Spleen (tissue), 7 donors: ENCODE results near the gene GOLGA3.

Experiments
- POLR2AphosphoS5 ChIP-seq, 3 donors: sonication (generic); formaldehyde crosslinking; IDR thresholded peaks; one replicate each; pipeline ENCODE4 v1.5.1; 2017; ENCODE audit warnings: antibody characterized with exemption in 3 of 3
- TF ChIP-seq, protein P1 (sequence below), 11 experiments: fragments of 200-600 bp in 7 of 11; fragments of 450-650 bp in 4 of 11; sonication (generic) in 4 of 11; IDR thresholded peaks in 8 of 11; conservative IDR thresholded peaks in 3 of 11; 1 replicate in 7 of 11; 2 replicates in 4 of 11; pipeline versions ENCODE4 v1.4.0 to v1.8.0; 2016 to 2021; ENCODE audit warnings: antibody characterized with exemption in 11 of 11, inconsistent platforms in 4 of 11, mild to moderate bottlenecking in 1 of 11
- donor health status: DM: no; HTN: no; CAD: no; lungs with moderate emphysema.
- donor health status: DM: no; HTN: no; CAD: no.
- donor health status: DM: no; HTN: no; CAD: no.

DNA sequence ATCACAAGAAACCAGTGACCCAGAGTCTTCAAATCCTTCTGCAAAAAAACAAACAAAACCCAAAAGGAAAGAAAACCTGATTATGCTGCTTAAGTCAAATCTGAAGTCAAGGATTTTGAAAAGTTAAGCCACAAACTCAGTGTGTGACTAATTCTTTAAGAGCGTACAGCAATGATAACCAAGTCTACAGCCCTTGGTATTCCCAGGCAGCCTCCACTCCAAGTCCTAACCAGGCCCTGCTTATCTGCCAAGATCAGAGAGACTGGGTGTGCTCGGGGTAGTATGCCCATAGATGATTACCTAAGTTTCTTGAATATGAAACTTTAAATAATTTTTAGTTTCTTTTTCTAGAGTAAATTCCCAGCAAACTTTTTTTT lies 104.9 kb downstream of the GOLGA3 start:
- TF ChIP-seq POLR2AphosphoS5 (IDR thresholded peaks at IDR 0.05) = no peak
- TF ChIP-seq, protein P1, sequence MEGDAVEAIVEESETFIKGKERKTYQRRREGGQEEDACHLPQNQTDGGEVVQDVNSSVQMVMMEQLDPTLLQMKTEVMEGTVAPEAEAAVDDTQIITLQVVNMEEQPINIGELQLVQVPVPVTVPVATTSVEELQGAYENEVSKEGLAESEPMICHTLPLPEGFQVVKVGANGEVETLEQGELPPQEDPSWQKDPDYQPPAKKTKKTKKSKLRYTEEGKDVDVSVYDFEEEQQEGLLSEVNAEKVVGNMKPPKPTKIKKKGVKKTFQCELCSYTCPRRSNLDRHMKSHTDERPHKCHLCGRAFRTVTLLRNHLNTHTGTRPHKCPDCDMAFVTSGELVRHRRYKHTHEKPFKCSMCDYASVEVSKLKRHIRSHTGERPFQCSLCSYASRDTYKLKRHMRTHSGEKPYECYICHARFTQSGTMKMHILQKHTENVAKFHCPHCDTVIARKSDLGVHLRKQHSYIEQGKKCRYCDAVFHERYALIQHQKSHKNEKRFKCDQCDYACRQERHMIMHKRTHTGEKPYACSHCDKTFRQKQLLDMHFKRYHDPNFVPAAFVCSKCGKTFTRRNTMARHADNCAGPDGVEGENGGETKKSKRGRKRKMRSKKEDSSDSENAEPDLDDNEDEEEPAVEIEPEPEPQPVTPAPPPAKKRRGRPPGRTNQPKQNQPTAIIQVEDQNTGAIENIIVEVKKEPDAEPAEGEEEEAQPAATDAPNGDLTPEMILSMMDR (IDR thresholded peaks at IDR 0.05 in 8 of 11, conservative IDR thresholded peaks at IDR 0.05 in 3 of 11) = no peak
